ENCODE measurements around the gene LGR5.
"Not testable (repeated sequence)": the region's sequence is repeated elsewhere in the genome, so short reads cannot be mapped to it uniquely, and the experiment has no call there.

The LGR5 gene

GRCh38 chr12:71555789-71556188, 116.2 kb downstream of the LGR5 start:
- DNase-seq: not testable (repeated sequence)

GRCh38 chr12:71556448-71556847, 116.8 kb downstream of the LGR5 start:
- DNase-seq: no peak

GRCh38 chr12:71556875-71557274, 117.3 kb downstream of the LGR5 start:
- DNase-seq: no peak

GRCh38 chr12:71558445-71558844, 118.8 kb downstream of the LGR5 start:
- no peak for DNase-seq

GRCh38 chr12:71562676-71563595, 123.3 kb downstream of the LGR5 start:
- no peak for DNase-seq

- no peak for DNase-seq
These were observed 125.9 kb downstream of the LGR5 start for GRCh38 chr12:71565535-71565934.

- DNase-seq: no peak
These were observed 127.1 kb downstream of the LGR5 start for GRCh38 chr12:71566655-71567054.

- DNase-seq: no peak
These were observed 127.9 kb downstream of the LGR5 start for GRCh38 chr12:71567537-71567936.

- not testable (repeated sequence) for DNase-seq
These were observed 130.3 kb downstream of the LGR5 start for GRCh38 chr12:71569885-71570284.

GRCh38 chr12:71576496-71576895, 136.9 kb downstream of the LGR5 start:
- DNase-seq: no peak

GRCh38 chr12:71578694-71579258, 139.2 kb downstream of the LGR5 start:
- DNase-seq: no peak

- DNase-seq: no peak
These were observed 141.6 kb downstream of the LGR5 start for GRCh38 chr12:71581206-71581605.

GRCh38 chr12:71582925-71583324, 143.3 kb downstream of the LGR5 start:
- DNase-seq: no peak

- no peak for DNase-seq
These were observed 144.8 kb downstream of the LGR5 start for GRCh38 chr12:71584356-71584755.

GRCh38 chr12:71585218-71585617, 145.6 kb downstream of the LGR5 start:
- DNase-seq: no peak

GRCh38 chr12:71587012-71587411, 147.4 kb downstream of the LGR5 start:
- no peak for DNase-seq

GRCh38 chr12:71589478-71589881, 149.9 kb downstream of the LGR5 start:
- no peak for DNase-seq

GRCh38 chr12:71591601-71592000, 152.0 kb downstream of the LGR5 start:
- DNase-seq: no peak

- no peak for DNase-seq
These were observed 153.2 kb downstream of the LGR5 start for GRCh38 chr12:71592841-71593240.

GRCh38 chr12:71594214-71594948, 154.8 kb downstream of the LGR5 start:
- no peak for DNase-seq

- DNase-seq: no peak
These were observed 159.6 kb downstream of the LGR5 start for GRCh38 chr12:71599210-71599609.

- no peak for DNase-seq
These were observed 161.9 kb downstream of the LGR5 start for GRCh38 chr12:71601546-71601945.

GRCh38 chr12:71602761-71603577, 163.4 kb downstream of the LGR5 start:
- no peak for DNase-seq

All from activated CD4-positive, alpha-beta T cell treated with anti-CD3 and anti-CD28 coated beads, Interleukin-2, Interleukin-6, amounts not matched to agents 100 ng/mL and 50 ng/mL, durations not matched to agents 16 hours and 8 hours (primary cell).